CD4-positive, alpha-beta T cell treated with Interleukin-10 for 1 hour (primary cell): ENCODE measurements around the gene ZNF275.
"Not testable (repeated sequence)": the region's sequence is repeated elsewhere in the genome, so short reads cannot be mapped to it uniquely, and the experiment has no call there.

ENCODE experiments used
- DNase-seq: peaks from one replicate; pipeline ENCODE4 v3.0.0-alpha.2; 2020

Gene ZNF275

GRCh38 chrX:153388722-153389459, 54.9 kb downstream of the ZNF275 start:
- DNase-seq = no peak

- not testable (repeated sequence) for DNase-seq
Observed at GRCh38 chrX:153389460-153389768, 55.5 kb downstream of the ZNF275 start.

GRCh38 chrX:153392642-153393321, 58.8 kb downstream of the ZNF275 start:
- DNase-seq = no peak

- DNase-seq = no peak
Observed at GRCh38 chrX:153394612-153395011, 60.7 kb downstream of the ZNF275 start.

- DNase-seq = no peak
Observed at GRCh38 chrX:153395613-153396319, 61.8 kb downstream of the ZNF275 start.

- no peak for DNase-seq
Observed at GRCh38 chrX:153396320-153397195, 62.6 kb downstream of the ZNF275 start.

GRCh38 chrX:153397256-153397960, 63.5 kb downstream of the ZNF275 start:
- no peak for DNase-seq

GRCh38 chrX:153398275-153398960, 64.5 kb downstream of the ZNF275 start:
- DNase-seq = no peak

- DNase-seq = peak; percentile 46
Observed at GRCh38 chrX:153400146-153401132, 66.5 kb downstream of the ZNF275 start.

GRCh38 chrX:153401133-153401764, 67.3 kb downstream of the ZNF275 start, which contains the start of gene PNMA6E:
TSS of gene PNMA6E (minus strand) at chrX:153401350. CDS start at chrX:153398849, 2,501 bp downstream.
- DNase-seq = no peak
